Measurements from ENCODE around the gene PRUNE2. TPM values are rescaled to one million over a fixed set of nuclear protein-coding genes. Genes with fewer than 3 reads are reported as not detected.
"Not testable (repeated sequence)": the region's sequence is repeated elsewhere in the genome, so short reads cannot be mapped to it uniquely, and the experiment has no call there.

Gene PRUNE2
- total RNA-seq, 1 donor from 2014 or later, result 0.78 TPM

DNA sequence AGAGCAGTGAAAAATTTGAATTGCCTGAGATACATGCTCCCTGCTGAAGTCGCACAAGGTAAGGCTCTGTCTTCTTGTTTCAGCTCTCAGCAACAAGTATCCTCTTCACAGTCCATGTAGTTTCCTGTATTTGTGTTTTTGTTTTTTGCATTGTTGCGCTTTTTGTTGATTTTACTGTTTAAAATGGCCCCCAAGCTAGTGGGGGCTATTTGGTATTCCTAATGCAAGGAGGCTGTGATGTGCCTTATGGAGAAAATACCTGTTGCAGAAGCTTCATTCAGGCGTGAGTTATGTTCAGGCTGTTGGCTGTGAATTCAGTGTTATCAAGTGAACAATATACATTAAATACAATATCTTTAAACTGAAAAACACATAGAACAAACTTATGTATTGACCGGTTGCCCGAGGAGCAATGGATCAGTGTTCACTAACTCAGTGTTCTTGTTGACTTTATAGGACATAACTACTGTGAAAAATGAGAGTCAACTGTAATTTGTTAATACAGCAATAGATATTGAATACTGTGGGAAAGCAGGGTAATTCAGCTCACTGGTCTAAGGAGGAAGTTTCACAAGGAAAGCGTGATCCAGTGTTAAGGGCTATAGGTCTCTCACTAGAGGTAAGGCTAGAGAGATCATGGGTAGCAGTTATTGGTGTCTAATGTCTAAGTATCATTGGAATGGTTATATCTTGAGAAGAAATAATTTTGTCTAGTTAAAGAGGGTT is 296.5 kb downstream of the PRUNE2 start:
- ATAC-seq (no peak), DNase-seq (ENCODE audit: low spot score) (no peak)

DNA sequence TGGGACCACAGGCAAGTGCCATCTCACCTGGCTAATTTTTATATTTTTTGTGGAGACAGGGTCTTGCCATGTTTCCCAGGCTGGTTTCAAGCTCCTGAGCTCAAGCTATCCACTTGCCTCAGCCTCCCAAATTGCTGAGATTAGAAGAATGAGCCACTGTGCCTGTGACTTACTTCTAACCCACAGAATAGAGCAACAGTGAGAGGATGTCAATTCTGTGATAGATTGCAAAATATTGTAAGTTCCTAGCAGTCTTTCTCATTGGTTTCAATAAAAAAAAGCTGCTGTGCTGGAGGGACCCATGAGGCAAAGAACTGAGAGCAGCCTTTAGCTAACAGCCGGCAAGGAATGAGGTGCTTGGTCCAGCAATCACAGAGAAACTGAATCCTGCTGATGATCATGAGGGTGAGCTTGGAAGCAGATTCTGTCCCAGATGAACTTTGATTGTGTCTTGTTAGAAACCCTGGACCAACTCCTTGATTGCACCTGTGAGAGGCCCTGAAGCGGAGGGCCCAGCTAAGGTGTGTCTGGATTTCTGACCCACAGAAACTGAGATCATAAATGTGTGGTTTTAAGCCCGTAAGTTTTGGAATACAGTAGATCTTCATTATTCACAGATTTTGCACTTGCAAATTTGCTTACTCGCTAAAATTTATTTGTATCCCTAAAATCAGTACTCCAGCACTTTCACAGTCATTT is 297.2 kb downstream of the PRUNE2 start:
- ATAC-seq, result no peak
- DNase-seq (ENCODE audit: low spot score), result no peak

DNA sequence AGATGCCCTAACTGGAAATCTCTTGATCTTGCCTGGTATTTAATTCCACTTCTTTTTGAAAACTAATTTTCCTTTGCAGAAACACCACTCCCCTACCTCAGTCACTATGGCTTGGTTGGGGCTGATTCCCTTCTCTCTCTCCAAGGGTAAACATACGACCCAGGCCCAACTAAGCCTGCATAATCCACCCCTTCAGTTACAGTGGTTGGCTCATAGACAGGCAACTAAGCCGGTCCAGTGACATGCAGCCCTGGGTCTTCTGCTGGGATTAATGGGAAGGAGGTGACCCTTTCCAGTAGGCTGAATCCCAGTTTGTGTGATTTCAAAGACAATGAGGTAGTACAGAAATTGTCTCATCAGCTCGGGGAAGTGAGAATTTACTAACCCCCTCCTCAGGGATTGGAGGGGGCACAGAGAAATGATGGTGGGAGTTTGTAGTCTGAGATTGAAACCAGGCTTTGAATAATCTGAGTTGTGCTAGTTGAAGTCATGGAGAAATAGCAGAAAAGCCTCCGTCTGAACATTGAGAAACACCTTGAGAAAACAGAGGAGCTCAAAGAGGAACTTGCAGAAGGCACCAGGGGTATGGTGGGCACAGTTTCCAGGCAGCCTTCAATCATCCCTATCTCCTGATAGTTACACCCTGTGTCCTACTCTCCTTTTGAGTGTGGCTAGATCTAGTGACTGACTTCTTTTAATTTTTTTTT is 298.0 kb downstream of the PRUNE2 start:
- no peak for DNase-seq (ENCODE audit: low spot score)
- no peak for ATAC-seq

DNA sequence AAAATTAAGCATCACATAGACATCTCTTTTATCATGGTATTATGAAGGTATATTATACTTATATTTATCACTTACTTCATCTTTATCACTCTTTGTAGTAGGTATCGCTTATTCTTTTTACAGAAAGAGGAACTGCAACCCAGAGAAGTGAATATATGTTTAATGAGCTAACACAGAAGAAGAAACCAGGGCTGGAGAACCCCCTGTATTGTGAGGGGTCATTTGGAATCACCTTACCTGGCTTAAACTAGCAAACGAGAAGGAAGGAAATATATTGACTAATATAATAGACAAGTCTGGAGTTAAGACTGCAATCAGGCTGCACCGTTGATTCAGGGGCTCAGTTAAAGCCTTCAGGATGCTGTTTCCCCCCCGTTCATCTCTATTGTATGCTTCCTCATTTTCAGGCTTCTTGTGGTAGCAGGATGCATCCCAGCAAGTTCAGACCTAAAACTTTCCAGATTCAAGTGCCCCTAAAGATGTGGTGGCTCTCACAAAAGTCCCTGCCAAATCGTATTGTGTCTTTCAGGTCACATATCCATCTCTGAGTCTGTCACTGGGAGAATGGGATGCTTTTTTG is 300.5 kb downstream of the PRUNE2 start:
- ATAC-seq (no peak), DNase-seq (ENCODE audit: low spot score) (no peak)

GRCh38 chr9:76603931-76604570 is 301.9 kb downstream of the PRUNE2 start:
- ATAC-seq, result no peak
- DNase-seq (ENCODE audit: low spot score), result no peak

- no peak for DNase-seq (ENCODE audit: low spot score)
- no peak for ATAC-seq
Measured at GRCh38 chr9:76603448-76603895, 302.4 kb downstream of the PRUNE2 start.

- no peak for ATAC-seq
- DNase-seq (ENCODE audit: low spot score), result no peak
Measured at GRCh38 chr9:76602199-76602598, 303.7 kb downstream of the PRUNE2 start.

GRCh38 chr9:76600007-76600615 is 305.8 kb downstream of the PRUNE2 start:
- ATAC-seq, result no peak
- no peak for DNase-seq (ENCODE audit: low spot score)

DNA sequence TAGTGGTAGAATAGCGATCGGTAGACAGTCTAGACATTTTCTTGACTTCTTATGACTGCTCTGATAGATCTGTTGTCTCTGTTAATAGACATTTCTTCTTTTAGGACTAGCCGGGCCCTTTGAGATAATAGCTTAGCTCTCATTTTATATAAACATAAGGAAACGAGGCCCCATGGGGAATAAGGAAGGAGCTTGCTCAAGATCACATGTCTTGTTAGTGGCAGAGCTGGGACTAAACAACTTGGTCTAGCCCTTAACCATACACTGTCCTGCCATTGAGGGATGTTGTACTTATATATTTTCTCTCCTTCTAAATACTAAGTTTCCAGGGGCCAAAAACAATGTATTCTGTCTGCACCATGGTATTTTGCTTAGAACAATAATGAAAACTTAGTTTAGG is 306.9 kb downstream of the PRUNE2 start:
- ATAC-seq, result no peak
- DNase-seq (ENCODE audit: low spot score), result no peak

GRCh38 chr9:76595645-76596044 is 310.3 kb downstream of the PRUNE2 start:
- ATAC-seq (peak; percentile 13), DNase-seq (ENCODE audit: low spot score) (no peak)

- no peak for DNase-seq (ENCODE audit: low spot score)
- no peak for ATAC-seq
Measured at GRCh38 chr9:76594764-76595424, 311.0 kb downstream of the PRUNE2 start.

DNA sequence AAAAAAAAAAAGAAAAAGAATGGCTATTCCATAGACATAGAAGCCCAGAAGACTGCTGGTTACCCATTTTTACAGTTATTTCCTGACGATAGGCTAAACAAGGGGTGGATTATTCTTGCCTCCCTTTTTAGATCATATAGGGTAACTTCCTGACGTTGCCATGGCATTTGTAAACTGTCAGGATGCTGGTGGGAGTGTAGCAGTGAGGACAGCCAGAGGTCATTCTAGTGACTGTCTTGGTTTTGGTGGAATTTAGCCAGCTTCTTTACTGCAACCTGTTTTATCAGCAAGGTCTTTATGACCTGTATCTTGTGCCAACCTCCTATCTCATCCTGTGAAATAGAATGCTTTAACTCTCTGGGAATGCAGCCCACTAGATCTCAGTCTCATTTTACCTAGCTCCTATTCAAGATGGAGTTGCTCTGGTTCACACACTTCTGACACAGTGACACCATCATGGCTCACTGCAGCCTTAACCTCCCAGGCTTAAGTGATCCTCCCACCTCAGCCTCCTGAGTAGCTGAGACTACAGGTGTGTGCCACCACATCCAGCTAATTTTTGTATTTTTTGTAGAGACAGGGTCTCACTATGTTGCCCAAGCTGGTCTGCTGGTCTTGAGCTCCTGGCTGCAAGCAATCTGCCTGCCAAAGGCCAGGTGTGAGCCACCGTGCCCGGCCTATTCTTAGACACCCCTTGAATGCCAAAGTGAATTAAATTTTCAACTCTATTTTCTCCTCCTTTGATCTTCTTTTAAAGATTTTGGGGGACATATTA is 311.8 kb downstream of the PRUNE2 start:
- ATAC-seq, result not testable (repeated sequence)

DNA sequence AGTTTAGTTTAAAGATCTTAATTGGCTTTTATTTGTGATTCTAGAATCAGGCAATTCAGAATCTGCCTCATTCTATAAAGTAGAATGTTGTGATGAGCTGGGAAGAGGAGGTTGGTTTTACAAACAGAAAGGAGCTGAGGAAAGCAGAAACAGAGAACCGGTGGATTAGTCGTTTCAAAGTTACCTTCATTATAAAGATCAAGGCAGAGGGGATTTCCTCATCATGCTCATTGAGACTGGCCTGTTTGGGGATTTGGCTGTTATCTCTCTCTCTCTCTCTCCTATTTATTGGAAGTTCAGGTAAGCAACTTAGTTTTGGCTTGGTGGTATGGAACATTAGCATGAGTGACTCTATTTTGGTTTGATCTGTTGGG is 313.0 kb downstream of the PRUNE2 start:
- DNase-seq (ENCODE audit: low spot score) (no peak), ATAC-seq (no peak)

More for the DNA sequence above, 311.8 kb downstream of the PRUNE2 start:
- DNase-seq (ENCODE audit: low spot score), result not testable (repeated sequence)

DNA sequence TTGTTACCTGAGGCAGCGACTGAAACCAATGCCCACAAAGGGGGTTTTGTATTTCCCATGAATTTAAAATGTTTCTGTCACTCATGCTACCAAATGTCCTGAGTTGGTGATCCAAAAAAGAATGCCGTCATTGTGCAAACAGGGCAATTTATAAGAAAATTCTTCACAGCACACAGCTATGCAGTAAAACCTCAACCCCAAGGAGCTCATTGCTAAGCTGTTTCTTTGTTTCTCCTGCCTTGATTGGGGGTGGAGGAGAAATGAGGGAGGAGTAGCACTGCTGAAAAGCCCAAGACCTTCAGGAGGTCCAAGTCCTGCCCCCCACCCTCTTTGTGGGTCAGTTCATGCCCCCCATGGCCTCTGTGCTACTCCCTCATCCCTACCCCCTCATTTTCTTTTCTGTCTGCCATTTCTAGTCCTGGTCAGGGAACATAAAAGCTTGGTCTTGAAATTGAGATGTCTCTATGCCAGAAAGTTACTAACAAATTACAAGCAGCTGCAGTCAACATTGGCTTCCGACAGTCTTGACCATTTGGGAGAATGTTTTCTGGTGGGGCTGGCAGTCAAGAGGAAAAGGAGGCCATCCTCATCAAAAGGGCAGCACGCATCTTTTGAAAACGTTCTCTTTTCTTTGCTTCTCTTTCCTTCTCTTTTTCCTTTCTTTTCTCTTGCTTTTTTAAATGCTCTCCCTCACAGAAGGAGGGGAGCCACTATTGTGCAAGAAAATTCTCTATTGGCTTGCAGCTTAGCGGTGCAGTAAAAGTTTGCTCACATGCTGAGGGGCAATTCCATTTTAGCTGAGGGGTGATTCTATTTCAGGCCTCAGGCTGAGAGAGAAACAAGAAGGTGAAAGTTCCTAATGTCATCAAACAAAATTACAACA is 313.6 kb downstream of the PRUNE2 start:
- no peak for DNase-seq (ENCODE audit: low spot score)
- ATAC-seq, result no peak

DNA sequence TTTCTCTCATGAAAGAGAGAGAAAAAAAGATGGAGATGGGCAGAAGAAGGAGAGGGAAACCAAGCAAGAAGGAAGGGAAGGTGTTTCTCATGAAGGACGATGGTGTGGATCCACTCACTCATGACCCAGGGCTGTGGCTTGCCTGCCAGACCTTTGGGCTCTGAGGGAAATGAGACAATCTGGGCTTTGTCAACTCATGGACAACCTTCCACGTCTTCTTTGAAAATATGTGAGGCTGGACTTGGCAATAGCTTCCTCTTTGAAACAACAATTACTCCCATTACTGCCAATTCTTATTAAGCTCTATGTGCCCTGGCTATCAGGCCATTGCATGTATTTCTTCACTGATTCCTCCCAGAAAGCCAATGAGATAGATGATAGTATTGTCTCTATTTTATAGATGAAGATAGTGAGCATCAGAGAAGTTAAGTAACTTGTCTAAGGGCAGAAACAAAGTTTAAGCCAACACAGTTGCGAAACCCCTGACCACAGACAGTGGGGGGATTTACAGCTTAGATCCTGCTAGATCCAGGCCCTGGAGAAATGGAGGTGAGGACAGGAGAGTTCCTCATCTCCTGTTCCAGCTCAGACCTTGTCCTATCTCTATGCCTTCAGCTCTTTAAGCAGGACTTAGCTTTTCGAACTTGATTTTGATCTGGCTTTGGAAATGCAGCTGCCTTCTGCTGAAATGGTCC is 314.5 kb downstream of the PRUNE2 start:
- DNase-seq (ENCODE audit: low spot score) (no peak), ATAC-seq (no peak)

DNA sequence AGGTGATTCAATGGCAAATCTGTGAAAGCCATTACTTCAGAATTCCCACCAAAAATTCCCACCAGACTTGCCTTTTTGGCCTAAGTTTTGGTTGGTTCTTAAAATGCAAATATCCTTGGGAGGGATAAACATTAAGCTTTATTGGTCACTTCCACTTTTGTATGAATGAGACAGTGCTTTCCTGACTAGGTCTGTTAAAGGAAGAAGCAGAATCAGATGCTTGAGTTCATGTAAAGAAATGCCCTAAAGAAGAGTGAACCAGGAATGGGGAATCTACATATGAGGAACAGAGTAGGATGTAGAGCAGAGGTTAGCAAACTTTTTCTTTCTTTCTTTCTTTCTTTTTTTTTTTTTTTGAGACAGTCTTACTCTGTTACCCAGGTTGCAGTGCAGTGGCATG is 317.6 kb downstream of the PRUNE2 start:
- no peak for ATAC-seq
- no peak for DNase-seq (ENCODE audit: low spot score)

Data from left lobe of liver (tissue), 2 donors.